Activated CD8-positive, alpha-beta T cell treated with anti-CD3 and anti-CD28 coated beads for 36 hours (primary cell): ENCODE results near the gene AMDHD1. TPM values are rescaled to one million over a fixed set of nuclear protein-coding genes. Genes with fewer than 3 reads are reported as not detected.

ENCODE experiments used
- ATAC-seq: fragments of 200-7000 bp; cut with Tn5 transposase; one replicate; pipeline ENCODE4 v1.10.0; 2021; ENCODE audit warnings: mild to moderate bottlenecking, moderate library complexity
- CTCF ChIA-PET: fragments of 350-600 bp; sonication (Branson Sonifier 250); formaldehyde crosslinking; loops from one replicate; lab custom pipeline; 2021; ENCODE audit warnings: antibody characterized with exemption; lab: Charles Lee
- POLR2A ChIA-PET: fragments of 350-600 bp; sonication (Branson Sonifier 250); formaldehyde crosslinking; loops from one replicate; lab custom pipeline; 2021; ENCODE audit warnings: antibody characterized with exemption; lab: Charles Lee
- DNase-seq: peaks from one replicate; pipeline ENCODE4 v3.0.0-alpha.2; 2020
- H3K27ac Mint-ChIP-seq: one replicate; pipeline ENCODE4 v1.8.0; 2021; ENCODE audit warnings: mild to moderate bottlenecking, mixed read lengths
- H3K27me3 Mint-ChIP-seq: one replicate; pipeline ENCODE4 v1.8.0; 2021; ENCODE audit warnings: mixed read lengths
- H3K36me3 Mint-ChIP-seq: one replicate; pipeline ENCODE4 v1.8.0; 2021; ENCODE audit warnings: low read depth, mixed read lengths
- H3K4me1 Mint-ChIP-seq: one replicate; pipeline ENCODE4 v1.8.0; 2021; ENCODE audit warnings: low read depth, mixed read lengths
- H3K4me3 Mint-ChIP-seq: one replicate; pipeline ENCODE4 v1.8.0; 2021; ENCODE audit warnings: mild to moderate bottlenecking, moderate library complexity, mixed read lengths
- H3K9me3 Mint-ChIP-seq: one replicate; pipeline ENCODE4 v1.8.0; 2021; ENCODE audit warnings: mixed read lengths
- CTCF ChIP-seq: fragments of 200-600 bp; IDR thresholded peaks from one replicate; pipeline ENCODE4 v1.8.0; 2022; ENCODE audit warnings: antibody characterized with exemption, mild to moderate bottlenecking
- intact Hi-C: fragments of 100-400 bp; cut with micrococcal nuclease; formaldehyde crosslinking; loops from one replicate; pipeline ENCODE4 v1.10.0; 2022
- total RNA-seq, 2 experiments: library from RNA; stranded (reverse); gene quantifications; one replicate each; pipeline ENCODE4 v1.2.3, GENCODE V29; 2021

AMDHD1 gene
- total RNA-seq, 2 experiments from 2014 or later, result 1.1 TPM

GRCh38 chr12:95951515-95951914 is 8.4 kb downstream of the AMDHD1 start:
- POLR2A ChIA-PET, result interaction anchor here (0.6 kb wide), 1 partner anchor 38 kb away, joined by 3 read pairs; no protein-coding TSS in a partner anchor
- no peaks in the 10 kb centered on the region for H3K4me1 Mint-ChIP-seq
- H3K27me3 Mint-ChIP-seq, result peaks cover 5% of the 10 kb centered on the region
- no peaks in the 10 kb centered on the region for H3K36me3 Mint-ChIP-seq
- no peak overlapping the region for H3K4me3 Mint-ChIP-seq
- no peak for TF ChIP-seq CTCF
- no peak for DNase-seq
- intact Hi-C loops, result no loop called here
- no peak for ATAC-seq
- H3K9me3 Mint-ChIP-seq, result no peaks in the 10 kb centered on the region
- no peak overlapping the region for H3K27ac Mint-ChIP-seq
- CTCF ChIA-PET, result interaction anchor here (2.3 to 4.6 kb wide), 3 partner anchors 8 to 47 kb away, joined by 7 to 27 read pairs (median 13); partner anchors contain the start of genes AMDHD1 and CCDC38

- H3K36me3 Mint-ChIP-seq, result no peaks in the 10 kb centered on the region
- DNase-seq, result no peak
- H3K4me1 Mint-ChIP-seq, result no peaks in the 10 kb centered on the region
- CTCF ChIA-PET, result interaction anchor here (2.2 to 4.6 kb wide), 3 partner anchors 10 to 45 kb away, joined by 9 to 27 read pairs (median 13); partner anchors contain the start of genes AMDHD1 and CCDC38
- POLR2A ChIA-PET, result interaction anchor here (2.7 kb wide), 1 partner anchor 10 kb away, joined by 16 read pairs; the partner anchor contains the start of genes AMDHD1 and CCDC38
- intact Hi-C loops, result no loop called here
- H3K27ac Mint-ChIP-seq, result no peak overlapping the region
- no peak overlapping the region for H3K4me3 Mint-ChIP-seq
- no peak for TF ChIP-seq CTCF
- ATAC-seq, result no peak
- H3K9me3 Mint-ChIP-seq, result no peaks in the 10 kb centered on the region
- H3K27me3 Mint-ChIP-seq, result peaks cover 5% of the 10 kb centered on the region
These were observed 9.9 kb downstream of the AMDHD1 start for GRCh38 chr12:95953000-95953399.

GRCh38 chr12:95955549-95956159 is 12.5 kb downstream of the AMDHD1 start:
- Mint-ChIP-seq H3K4me3 (no peak overlapping the region), H3K27ac (no peak overlapping the region), H3K36me3 (no peaks in the 10 kb centered on the region), H3K9me3 (no peaks in the 10 kb centered on the region), H3K27me3 (peaks cover 3% of the 10 kb centered on the region), H3K4me1 (no peaks in the 10 kb centered on the region)
- intact Hi-C loops, result no loop called here
- ChIA-PET CTCF (interaction anchor here (0.7 to 4.6 kb wide), 5 partner anchors 13 to 540 kb away, joined by 3 to 27 read pairs (median 5); partner anchors contain the start of genes AMDHD1 and CCDC38), POLR2A (interaction anchor here (0.7 kb wide), 1 partner anchor 37 kb away, joined by 3 read pairs; no protein-coding TSS in a partner anchor)
- DNase-seq (no peak), ATAC-seq (no peak)
- TF ChIP-seq CTCF, result no peak

GRCh38 chr12:95956557-95957145 is 13.5 kb downstream of the AMDHD1 start:
- H3K27me3 Mint-ChIP-seq, result peaks cover under 1% of the 10 kb centered on the region
- intact Hi-C loops, result no loop called here
- ATAC-seq, result no peak
- no peak for TF ChIP-seq CTCF
- no peak overlapping the region for H3K4me3 Mint-ChIP-seq
- ChIA-PET CTCF (no interaction called here), POLR2A (interaction anchor here (0.7 kb wide), 1 partner anchor 38 kb away, joined by 3 read pairs; no protein-coding TSS in a partner anchor)
- H3K9me3 Mint-ChIP-seq, result no peaks in the 10 kb centered on the region
- H3K4me1 Mint-ChIP-seq, result no peaks in the 10 kb centered on the region
- H3K36me3 Mint-ChIP-seq, result no peaks in the 10 kb centered on the region
- no peak overlapping the region for H3K27ac Mint-ChIP-seq
- no peak for DNase-seq
